SK-N-SH treated with all-trans-retinoic acid at 6 μM for 48 hours (cell line): ENCODE measurements around the gene MS4A14.

ENCODE experiments used
- CREB5 ChIP-seq: fragments of 250-450 bp; sonication (Bioruptor Pico); IDR thresholded peaks from 2 replicates; pipeline ENCODE4 v1.5.1; 2020; ENCODE audit warnings: low read depth, mild to moderate bottlenecking, moderate library complexity
- GLIS3 ChIP-seq: fragments of 250-450 bp; sonication (Bioruptor Pico); IDR thresholded peaks from 2 replicates; pipeline ENCODE4 v1.5.0; 2020; ENCODE audit warnings: mild to moderate bottlenecking, moderate library complexity
- SNAI2 ChIP-seq: fragments of 250-450 bp; sonication (Bioruptor Pico); IDR thresholded peaks from 2 replicates; pipeline ENCODE4 v1.5.0; 2020; ENCODE audit warnings: mild to moderate bottlenecking, moderate library complexity

- no peak for TF ChIP-seq GLIS3 (CRISPR knock-in tag)
- no peak for TF ChIP-seq CREB5 (CRISPR knock-in tag)
- no peak for TF ChIP-seq SNAI2 (CRISPR knock-in tag)
Observed at GRCh38 chr11:60371386-60371785, 24.9 kb upstream of the MS4A14 start.
